ENCODE results near the gene HLA-F. TPM values are rescaled to one million over a fixed set of nuclear protein-coding genes. Genes with fewer than 3 reads are reported as not detected.

The HLA-F gene
- total and polyA plus RNA-seq, 7 donors: 12.0 to 26.5 (median 17.0) TPM

DNA sequence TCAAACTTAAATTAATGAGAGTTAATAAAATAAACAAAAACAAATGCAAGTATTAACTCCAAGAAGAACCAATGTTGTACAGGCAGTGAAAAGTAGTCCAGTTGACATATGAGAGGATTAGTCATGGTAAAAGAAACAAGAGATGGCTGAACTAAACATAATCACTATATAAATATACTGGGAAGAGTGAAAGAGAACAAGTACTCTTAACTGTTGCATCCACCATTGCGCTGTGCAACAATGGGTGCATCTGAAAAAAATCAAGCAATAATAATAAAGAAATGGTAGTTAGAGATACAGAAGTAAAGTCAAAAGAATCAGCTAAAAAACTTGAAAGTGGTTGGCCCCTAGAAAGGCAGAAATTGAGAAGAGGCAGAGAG lies 16.6 kb downstream of the HLA-F start:
- intact Hi-C loops (cut with DNase I): loop anchor here (5.0 to 10.0 kb wide), 2 partner anchors 97 to 275 kb away; no protein-coding TSS in a partner anchor

DNA sequence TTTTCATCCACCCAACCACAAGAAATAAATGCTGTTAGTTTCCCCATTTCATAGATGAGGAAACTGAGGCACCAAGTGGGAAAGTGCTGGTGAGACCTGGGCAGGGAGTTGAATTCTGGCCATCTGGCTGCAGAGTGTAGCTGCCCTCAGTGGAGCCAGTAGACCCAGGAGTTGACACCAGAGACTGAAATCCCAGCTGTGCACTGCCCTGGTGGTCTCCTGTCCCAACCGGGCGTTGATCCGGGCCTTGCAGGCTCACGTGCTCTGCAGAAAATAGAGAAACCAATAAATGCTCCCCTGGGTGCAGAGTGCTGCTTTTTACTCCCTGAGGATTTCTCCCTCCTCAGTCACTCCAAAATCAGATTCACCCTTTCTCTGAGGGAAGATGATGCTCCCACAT lies 18.4 kb downstream of the HLA-F start:
- H3K27me3 ChIP-seq (ENCODE audit: insufficient read depth in 3 of 3, low read length in 2 of 3): no peaks in the 10 kb centered on the region
- TF ChIP-seq, protein P1, sequence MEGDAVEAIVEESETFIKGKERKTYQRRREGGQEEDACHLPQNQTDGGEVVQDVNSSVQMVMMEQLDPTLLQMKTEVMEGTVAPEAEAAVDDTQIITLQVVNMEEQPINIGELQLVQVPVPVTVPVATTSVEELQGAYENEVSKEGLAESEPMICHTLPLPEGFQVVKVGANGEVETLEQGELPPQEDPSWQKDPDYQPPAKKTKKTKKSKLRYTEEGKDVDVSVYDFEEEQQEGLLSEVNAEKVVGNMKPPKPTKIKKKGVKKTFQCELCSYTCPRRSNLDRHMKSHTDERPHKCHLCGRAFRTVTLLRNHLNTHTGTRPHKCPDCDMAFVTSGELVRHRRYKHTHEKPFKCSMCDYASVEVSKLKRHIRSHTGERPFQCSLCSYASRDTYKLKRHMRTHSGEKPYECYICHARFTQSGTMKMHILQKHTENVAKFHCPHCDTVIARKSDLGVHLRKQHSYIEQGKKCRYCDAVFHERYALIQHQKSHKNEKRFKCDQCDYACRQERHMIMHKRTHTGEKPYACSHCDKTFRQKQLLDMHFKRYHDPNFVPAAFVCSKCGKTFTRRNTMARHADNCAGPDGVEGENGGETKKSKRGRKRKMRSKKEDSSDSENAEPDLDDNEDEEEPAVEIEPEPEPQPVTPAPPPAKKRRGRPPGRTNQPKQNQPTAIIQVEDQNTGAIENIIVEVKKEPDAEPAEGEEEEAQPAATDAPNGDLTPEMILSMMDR (IDR thresholded peaks at IDR 0.05): no peak
- no peak for DNase-seq
- 70 to 80% (median 79%) methylated on average over 4 of the region's 4 CpGs for WGBS, 3 donors
- intact Hi-C loops (cut with DNase I): loop anchor here in 1 of 2 donors (10.0 kb wide), 1 partner anchor 273 kb away; no protein-coding TSS in a partner anchor
- H3K27ac ChIP-seq: no peak overlapping the region
- no peak overlapping the region for H3K4me3 ChIP-seq
- H3K4me1 ChIP-seq: no peaks in the 10 kb centered on the region
- H3K36me3 ChIP-seq (ENCODE audit: insufficient read depth in 1 of 2, low read depth in 1 of 2): no peaks in the 10 kb centered on the region
- H3K9me3 ChIP-seq: no peaks in the 10 kb centered on the region
- no peak for ATAC-seq

More for the DNA sequence above, 16.6 kb downstream of the HLA-F start:
- no peaks in the 10 kb centered on the region for H3K36me3 ChIP-seq (ENCODE audit: insufficient read depth in 1 of 2, low read depth in 1 of 2)
- H3K27me3 ChIP-seq (ENCODE audit: insufficient read depth in 3 of 3, low read length in 2 of 3): no peaks in the 10 kb centered on the region
- ATAC-seq: no peak
- H3K4me3 ChIP-seq: no peak overlapping the region
- H3K4me1 ChIP-seq: no peaks in the 10 kb centered on the region
- 97% methylated on average over 1 of the region's 1 CpG for WGBS, 3 donors
- no peak for DNase-seq
- no peak overlapping the region for H3K27ac ChIP-seq
- H3K9me3 ChIP-seq: no peaks in the 10 kb centered on the region
- TF ChIP-seq, protein P1 (IDR thresholded peaks at IDR 0.05): no peak

DNA sequence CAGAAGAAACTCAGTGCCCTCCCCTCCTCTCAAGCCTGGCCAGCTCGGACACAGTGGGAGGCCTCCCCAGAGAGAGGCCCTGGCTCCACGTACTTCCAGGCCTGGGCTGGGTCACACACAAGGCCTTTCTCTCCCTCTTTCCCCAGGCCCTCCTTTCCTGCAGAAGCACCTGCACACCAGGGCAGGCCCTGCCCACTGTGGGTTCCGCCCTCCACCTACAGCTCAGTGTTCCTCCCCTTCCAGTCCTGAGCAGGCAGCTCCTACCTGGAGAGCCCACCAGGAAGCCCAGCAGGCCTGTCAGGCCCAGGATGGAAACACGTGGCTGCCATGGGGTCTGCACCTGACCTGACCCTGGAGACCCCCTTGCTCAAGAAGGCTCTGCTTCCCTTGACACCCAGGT lies 18.9 kb downstream of the HLA-F start:
- Histone ChIP-seq H3K27ac (no peak overlapping the region), H3K9me3 (no peaks in the 10 kb centered on the region), H3K4me3 (no peak overlapping the region), H3K27me3 (ENCODE audit: insufficient read depth in 3 of 3, low read length in 2 of 3) (no peaks in the 10 kb centered on the region), H3K36me3 (ENCODE audit: insufficient read depth in 1 of 2, low read depth in 1 of 2) (no peaks in the 10 kb centered on the region), H3K4me1 (no peaks in the 10 kb centered on the region)
- ATAC-seq: no peak
- WGBS, 3 donors: 40 to 73% (median 62%) methylated on average over 3 to 4 of the region's 4 CpGs
- intact Hi-C loops (cut with DNase I): loop anchor here in 1 of 2 donors (10.0 kb wide), 1 partner anchor 273 kb away; no protein-coding TSS in a partner anchor
- TF ChIP-seq, protein P1 (IDR thresholded peaks at IDR 0.05): no peak
- DNase-seq: no peak

DNA sequence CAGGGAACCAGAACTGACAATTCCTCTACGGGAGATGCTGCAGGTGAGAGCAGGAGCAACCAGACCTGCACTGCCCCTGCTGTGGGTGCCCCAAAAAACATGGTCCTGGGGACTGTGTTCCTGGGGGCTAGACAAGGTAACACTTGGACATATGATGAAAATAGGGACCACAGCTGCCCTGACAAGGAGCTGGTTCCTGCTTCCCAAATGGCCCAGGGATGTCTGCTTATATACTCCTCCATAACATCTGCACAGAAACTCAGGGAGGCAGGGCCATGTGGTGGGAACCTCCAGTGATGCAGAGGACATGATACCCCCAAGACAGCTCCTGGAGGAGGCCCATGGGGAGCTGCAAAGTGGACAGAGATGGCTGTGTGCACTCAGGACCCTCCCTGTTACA lies 19.8 kb downstream of the HLA-F start:
- Histone ChIP-seq H3K9me3 (no peaks in the 10 kb centered on the region), H3K27ac (no peak overlapping the region), H3K4me3 (no peak overlapping the region), H3K27me3 (ENCODE audit: insufficient read depth in 3 of 3, low read length in 2 of 3) (no peaks in the 10 kb centered on the region), H3K36me3 (ENCODE audit: insufficient read depth in 1 of 2, low read depth in 1 of 2) (no peaks in the 10 kb centered on the region), H3K4me1 (no peaks in the 10 kb centered on the region)
- ATAC-seq (no peak), DNase-seq (no peak)
- intact Hi-C loops (cut with DNase I): loop anchor here in 1 of 2 donors (10.0 kb wide), 1 partner anchor 272 kb away; no protein-coding TSS in a partner anchor
- TF ChIP-seq, protein P1 (IDR thresholded peaks at IDR 0.05): no peak
- WGBS, 3 donors: 36 to 84% (median 45%) methylated on average over 1 of the region's 1 CpG

DNA sequence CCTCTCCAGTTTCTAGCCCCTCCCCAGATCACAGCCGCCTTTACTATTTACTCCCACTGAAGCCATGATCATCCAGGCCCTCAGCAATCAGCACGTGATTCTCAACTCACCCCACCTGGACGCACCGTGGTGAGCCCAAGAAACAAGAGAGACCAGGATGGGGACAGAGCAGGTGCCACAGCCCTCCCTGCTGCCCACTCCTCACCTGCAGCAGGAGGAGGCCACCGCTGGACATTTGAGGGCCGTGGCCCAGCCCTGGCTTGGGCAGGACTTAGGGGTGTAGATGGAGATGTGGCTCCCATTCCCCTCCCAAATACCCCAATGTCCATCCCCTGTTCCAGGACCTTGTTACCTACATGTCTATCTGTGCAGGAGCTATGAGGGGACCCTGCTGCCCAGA lies 20.3 kb downstream of the HLA-F start:
- no peaks in the 10 kb centered on the region for H3K27me3 ChIP-seq (ENCODE audit: insufficient read depth in 3 of 3, low read length in 2 of 3)
- intact Hi-C loops (cut with DNase I): loop anchor here in 1 of 2 donors (10.0 kb wide), 1 partner anchor 271 kb away; no protein-coding TSS in a partner anchor
- TF ChIP-seq, protein P1 (IDR thresholded peaks at IDR 0.05): no peak
- no peaks in the 10 kb centered on the region for H3K4me1 ChIP-seq
- WGBS, 3 donors: 88 to 91% (median 89%) methylated on average over 6 of the region's 6 CpGs
- no peak for DNase-seq
- H3K4me3 ChIP-seq: no peak overlapping the region
- H3K36me3 ChIP-seq (ENCODE audit: insufficient read depth in 1 of 2, low read depth in 1 of 2): no peaks in the 10 kb centered on the region
- ATAC-seq: no peak
- H3K9me3 ChIP-seq: no peaks in the 10 kb centered on the region
- no peak overlapping the region for H3K27ac ChIP-seq

All from psoas muscle (tissue), 8 donors.